Transverse colon (tissue), 4 donors: ENCODE results near the gene CASK. TPM values are rescaled to one million over a fixed set of nuclear protein-coding genes. Genes with fewer than 3 reads are reported as not detected.

Experiments
- DNase-seq: peaks from one replicate; pipeline ENCODE4 v3.0.0-alpha.2; 2019
- H3K27ac ChIP-seq, 4 donors: fragments of 200-600 bp; sonication (generic); 2 replicates each; pipeline ENCODE4 v1.5.1; 2016 to 2018; ENCODE audit warnings: inconsistent platforms in 4 of 4
- H3K27me3 ChIP-seq: fragments of 200-600 bp; sonication (generic); 2 replicates; pipeline ENCODE4 v1.5.1; 2017; ENCODE audit warnings: inconsistent platforms
- H3K36me3 ChIP-seq, 4 donors: fragments of 200-600 bp; sonication (generic); 2 replicates each; pipeline ENCODE4 v1.5.1; 2017 to 2019; ENCODE audit warnings: inconsistent platforms in 4 of 4
- H3K4me1 ChIP-seq, 4 donors: fragments of 200-600 bp; sonication (generic); 2 replicates each; pipeline ENCODE4 v1.5.1; 2017 to 2020; ENCODE audit warnings: inconsistent platforms in 4 of 4
- H3K4me3 ChIP-seq, 4 donors: fragments of 200-600 bp; sonication (generic); 1 replicate in 1 of 4; 2 replicates in 3 of 4; pipeline versions ENCODE4 v1.5.1 to v1.6.1; 2017 to 2019; ENCODE audit warnings: inconsistent platforms in 4 of 4
- H3K9me3 ChIP-seq, 2 donors: fragments of 200-600 bp; sonication (generic); 2 replicates each; pipeline ENCODE4 v1.5.1; 2017 to 2019; ENCODE audit warnings: inconsistent platforms in 2 of 2
- CTCF ChIP-seq, 5 experiments: fragments of 200-600 bp in 3 of 5; fragments of 450-650 bp in 2 of 5; sonication (generic) in 3 of 5; IDR thresholded peaks; 1 replicate in 2 of 5; 2 replicates in 3 of 5; pipeline ENCODE4 v1.5.1; 2016 to 2017; ENCODE audit warnings: antibody characterized with exemption in 5 of 5, inconsistent platforms in 3 of 5, mild to moderate bottlenecking in 2 of 5, moderate library complexity in 1 of 5
- EP300 ChIP-seq: sonication (generic); formaldehyde crosslinking; IDR thresholded peaks from one replicate; pipeline ENCODE4 v1.6.1; 2017; ENCODE audit warnings: antibody characterized with exemption, low read depth
- POLR2A ChIP-seq: fragments of 450-650 bp; IDR thresholded peaks from one replicate; pipeline ENCODE4 v1.6.1; 2016; ENCODE audit warnings: antibody characterized with exemption, mild to moderate bottlenecking, moderate library complexity
- POLR2AphosphoS5 ChIP-seq, 3 donors: sonication (generic); formaldehyde crosslinking; IDR thresholded peaks; one replicate each; pipeline ENCODE4 v1.6.1; 2016; ENCODE audit warnings: antibody characterized with exemption in 3 of 3
- WGBS, 2 donors: methylation state at CpG; one replicate each; pipeline ENCODE4 v1.1.5; 2018; ENCODE audit warnings: low coverage in 1 of 2; 5-methylcytosine and 5-hydroxymethylcytosine counted together
- in situ Hi-C, 4 donors: fragments of 200-750 bp; cut with MboI; loops; one replicate each; pipeline versions ENCODE4 v1.15.0 to v1.15.1; 2017; ENCODE audit warnings: low sequenced_read_pairs in 3 of 4, low pct_ligation_motif_present in 1 of 4, low pct_unique_long_range_greater_than_20kb in 1 of 4
- intact Hi-C: fragments of 100-400 bp; cut with DNase I; formaldehyde crosslinking; loops from one replicate; pipeline ENCODE4 v1.15.1; 2023; ENCODE audit warnings: low total_unique reads
- total RNA-seq, 4 donors: library from RNA; depleted of rRNA; stranded (reverse); fragments of >200 nt; gene quantifications; one replicate each; pipeline ENCODE4 v1.1.0, GENCODE V29; 2016

CASK gene
- total RNA-seq, 4 donors from 2014 or later, result 26.6 to 86.1 (median 56.3) TPM

- no peaks in the 10 kb centered on the region for H3K9me3 ChIP-seq
- no peaks in the 10 kb centered on the region for H3K36me3 ChIP-seq
- DNase-seq, result no peak
- H3K27ac ChIP-seq, result no peak overlapping the region
- intact Hi-C loops (no loop called here), in situ Hi-C loops (no loop called here)
- no peaks in the 10 kb centered on the region for H3K27me3 ChIP-seq
- H3K4me1 ChIP-seq, result peaks cover 0 to 2% (median 0%) of the 10 kb centered on the region in 4 donors
- no peak overlapping the region for H3K4me3 ChIP-seq
- TF ChIP-seq CTCF (IDR thresholded peaks at IDR 0.05) (no peak), EP300 (no peak), POLR2A (no peak), POLR2AphosphoS5 (IDR thresholded peaks at IDR 0.05) (no peak)
- 95% methylated on average over 82 of the region's 91 CpGs; no CpG with 5 or more reads in 1 of the 2 donors for WGBS, 2 donors
These were observed 449.2 kb downstream of the CASK start for GRCh38 chrX:41473936-41474725.

GRCh38 chrX:41472231-41472815 lies 451.0 kb downstream of the CASK start:
- DNase-seq, result no peak
- no peak overlapping the region for H3K27ac ChIP-seq
- no peaks in the 10 kb centered on the region for H3K9me3 ChIP-seq
- H3K36me3 ChIP-seq, result no peaks in the 10 kb centered on the region
- in situ Hi-C loops (no loop called here), intact Hi-C loops (no loop called here)
- H3K27me3 ChIP-seq, result no peaks in the 10 kb centered on the region
- TF ChIP-seq CTCF (IDR thresholded peaks at IDR 0.05) (no peak), POLR2AphosphoS5 (IDR thresholded peaks at IDR 0.05) (no peak), EP300 (no peak), POLR2A (no peak)
- H3K4me1 ChIP-seq, result peaks cover 0 to 7% (median 0%) of the 10 kb centered on the region in 4 donors
- WGBS, 2 donors, result 97% methylated on average over 32 of the region's 32 CpGs; no CpG with 5 or more reads in 1 of the 2 donors
- H3K4me3 ChIP-seq, result no peak overlapping the region

GRCh38 chrX:41471786-41472185 lies 451.6 kb downstream of the CASK start:
- intact Hi-C loops, result no loop called here
- WGBS, 2 donors, result 57 to 90% methylated on average over 2 of the region's 2 CpGs
- in situ Hi-C loops, result no loop called here
- DNase-seq, result no peak
- TF ChIP-seq CTCF (IDR thresholded peaks at IDR 0.05) (no peak), EP300 (no peak), POLR2A (no peak), POLR2AphosphoS5 (IDR thresholded peaks at IDR 0.05) (no peak)
- Histone ChIP-seq H3K4me3 (no peak overlapping the region), H3K4me1 (peaks cover 0 to 7% (median 0%) of the 10 kb centered on the region in 4 donors), H3K27ac (no peak overlapping the region), H3K9me3 (no peaks in the 10 kb centered on the region), H3K27me3 (no peaks in the 10 kb centered on the region), H3K36me3 (no peaks in the 10 kb centered on the region)

- WGBS, 2 donors, result 80% methylated on average over 7 of the region's 7 CpGs; no CpG with 5 or more reads in 1 of the 2 donors
- H3K36me3 ChIP-seq, result no peaks in the 10 kb centered on the region
- TF ChIP-seq CTCF (IDR thresholded peaks at IDR 0.05), result no peak
- H3K4me3 ChIP-seq, result no peak overlapping the region
- H3K9me3 ChIP-seq, result no peaks in the 10 kb centered on the region
- peaks cover 0 to 7% (median 0%) of the 10 kb centered on the region in 4 donors for H3K4me1 ChIP-seq
- DNase-seq, result no peak
- H3K27me3 ChIP-seq, result no peaks in the 10 kb centered on the region
- intact Hi-C loops (no loop called here), in situ Hi-C loops (no loop called here)
- no peak overlapping the region for H3K27ac ChIP-seq
These were observed 452.6 kb downstream of the CASK start for GRCh38 chrX:41470706-41471105.
